Measurements from ENCODE around the gene MXD4.

The MXD4 gene

DNA sequence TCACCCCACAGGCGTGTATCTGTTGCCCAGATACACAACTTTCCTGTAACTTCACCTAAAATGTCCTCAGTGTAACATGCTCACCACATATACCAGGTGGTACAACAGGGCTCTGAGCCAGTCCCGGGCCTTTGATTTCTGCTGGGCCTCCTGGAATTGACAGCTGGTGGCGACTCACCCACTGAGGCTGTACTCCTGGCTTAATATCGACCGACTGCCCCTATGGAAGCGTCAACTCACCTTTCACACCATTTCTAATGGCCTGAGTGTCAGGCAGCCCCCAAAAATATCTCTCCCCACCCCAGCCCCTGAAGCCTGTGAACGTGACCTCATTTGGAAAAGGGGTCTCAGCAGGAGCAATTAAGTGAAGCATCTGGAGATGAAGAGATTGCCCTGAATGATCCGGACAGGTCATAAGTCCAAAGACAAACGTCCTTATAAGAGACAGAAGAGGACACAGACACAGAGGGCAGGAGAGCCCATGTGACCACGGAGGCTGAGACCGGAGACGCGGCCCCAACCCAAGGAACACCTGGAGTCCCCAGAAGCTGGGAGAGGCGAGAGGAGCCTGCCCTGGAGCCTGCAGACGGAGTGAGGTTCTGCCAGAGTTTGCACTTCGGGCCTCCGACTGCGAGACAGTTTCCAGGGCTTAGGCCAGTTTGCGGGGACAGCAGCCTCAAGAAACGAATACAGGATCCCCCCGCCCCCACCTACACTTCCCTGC lies 12.6 kb upstream of the MXD4 start:
- Histone ChIP-seq H3K4me3 (no peak overlapping the region), H3K27ac (no peak overlapping the region)
- TF ChIP-seq, protein P1, sequence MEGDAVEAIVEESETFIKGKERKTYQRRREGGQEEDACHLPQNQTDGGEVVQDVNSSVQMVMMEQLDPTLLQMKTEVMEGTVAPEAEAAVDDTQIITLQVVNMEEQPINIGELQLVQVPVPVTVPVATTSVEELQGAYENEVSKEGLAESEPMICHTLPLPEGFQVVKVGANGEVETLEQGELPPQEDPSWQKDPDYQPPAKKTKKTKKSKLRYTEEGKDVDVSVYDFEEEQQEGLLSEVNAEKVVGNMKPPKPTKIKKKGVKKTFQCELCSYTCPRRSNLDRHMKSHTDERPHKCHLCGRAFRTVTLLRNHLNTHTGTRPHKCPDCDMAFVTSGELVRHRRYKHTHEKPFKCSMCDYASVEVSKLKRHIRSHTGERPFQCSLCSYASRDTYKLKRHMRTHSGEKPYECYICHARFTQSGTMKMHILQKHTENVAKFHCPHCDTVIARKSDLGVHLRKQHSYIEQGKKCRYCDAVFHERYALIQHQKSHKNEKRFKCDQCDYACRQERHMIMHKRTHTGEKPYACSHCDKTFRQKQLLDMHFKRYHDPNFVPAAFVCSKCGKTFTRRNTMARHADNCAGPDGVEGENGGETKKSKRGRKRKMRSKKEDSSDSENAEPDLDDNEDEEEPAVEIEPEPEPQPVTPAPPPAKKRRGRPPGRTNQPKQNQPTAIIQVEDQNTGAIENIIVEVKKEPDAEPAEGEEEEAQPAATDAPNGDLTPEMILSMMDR (IDR thresholded peaks at IDR 0.05) = no peak
- no peak for DNase-seq (ENCODE audit: low spot score)

DNA sequence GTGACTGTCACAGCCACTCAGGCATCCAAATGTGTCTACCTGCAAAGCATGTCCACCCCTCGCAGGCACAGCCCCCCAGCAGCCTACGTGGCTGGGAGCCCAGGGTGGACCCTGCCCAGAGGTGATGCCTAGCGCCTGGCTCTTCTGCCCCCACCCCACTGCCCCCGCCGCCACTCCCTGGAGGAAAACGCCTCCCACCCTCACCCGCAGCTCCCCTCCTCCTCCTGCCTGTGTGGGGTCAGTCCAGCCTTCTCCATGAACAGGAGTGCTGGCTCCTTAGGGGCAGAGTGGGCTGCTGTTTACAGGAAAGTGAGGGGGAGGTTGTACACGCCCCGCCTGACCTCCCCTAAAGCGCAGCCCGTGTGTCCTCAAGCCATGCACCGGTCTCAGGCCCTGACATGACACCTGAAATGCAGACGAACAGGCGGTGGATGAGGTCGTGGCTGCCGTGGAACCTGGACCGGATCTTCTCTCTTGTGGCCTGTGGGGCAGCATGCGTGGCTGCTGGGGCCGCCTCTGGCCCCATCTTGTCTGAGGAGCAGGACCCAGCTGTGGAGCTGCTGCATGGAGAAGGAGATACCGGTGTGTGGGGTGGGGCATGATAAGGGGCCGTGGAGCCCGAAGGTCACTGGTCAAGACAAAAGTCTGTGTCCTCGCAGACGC lies 11.9 kb upstream of the MXD4 start:
- Histone ChIP-seq H3K27ac (no peak overlapping the region), H3K4me3 (no peak overlapping the region)
- TF ChIP-seq, protein P1 (IDR thresholded peaks at IDR 0.05) = no peak
- DNase-seq (ENCODE audit: low spot score) = no peak

DNA sequence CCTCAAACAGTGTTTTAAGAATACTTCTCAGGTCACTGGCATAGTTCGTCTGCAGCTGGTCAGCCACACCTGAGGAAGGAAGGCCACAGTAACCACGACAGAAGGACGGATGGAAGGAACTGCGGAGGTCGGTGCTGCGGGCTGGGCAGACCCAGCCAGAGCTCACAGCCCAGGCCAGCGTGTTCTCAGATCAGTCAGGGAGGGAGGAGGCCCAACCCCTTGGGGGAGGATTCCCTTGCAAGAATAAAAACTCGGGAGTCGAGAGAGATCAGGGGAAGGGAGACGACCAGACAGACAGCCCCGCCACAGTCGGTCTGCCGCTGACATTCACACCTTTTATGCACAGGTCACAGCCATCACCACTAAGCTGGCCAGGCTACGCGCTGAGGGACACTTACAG lies 11.3 kb upstream of the MXD4 start:
- H3K4me3 ChIP-seq = no peak overlapping the region
- TF ChIP-seq, protein P1 (IDR thresholded peaks at IDR 0.05) = no peak
- DNase-seq (ENCODE audit: low spot score) = no peak
- no peak overlapping the region for H3K27ac ChIP-seq

DNA sequence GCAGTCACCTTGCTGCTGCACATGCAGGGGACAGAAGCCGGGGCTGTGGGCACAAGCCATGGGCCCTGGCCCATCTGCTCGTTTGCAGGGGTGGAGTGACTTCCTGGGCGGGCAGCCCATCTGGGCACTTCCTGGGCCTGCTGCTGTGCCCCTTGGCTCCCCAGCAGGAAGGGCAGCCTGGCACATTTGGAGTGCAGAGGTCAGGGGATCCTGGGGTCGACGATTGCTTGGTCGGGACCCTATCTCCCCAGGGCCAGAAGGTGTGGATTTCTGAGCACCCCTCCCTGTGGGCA lies 10.9 kb upstream of the MXD4 start:
- TF ChIP-seq, protein P1 (IDR thresholded peaks at IDR 0.05) = no peak
- Histone ChIP-seq H3K4me3 (no peak overlapping the region), H3K27ac (no peak overlapping the region)
- DNase-seq (ENCODE audit: low spot score) = no peak

DNA sequence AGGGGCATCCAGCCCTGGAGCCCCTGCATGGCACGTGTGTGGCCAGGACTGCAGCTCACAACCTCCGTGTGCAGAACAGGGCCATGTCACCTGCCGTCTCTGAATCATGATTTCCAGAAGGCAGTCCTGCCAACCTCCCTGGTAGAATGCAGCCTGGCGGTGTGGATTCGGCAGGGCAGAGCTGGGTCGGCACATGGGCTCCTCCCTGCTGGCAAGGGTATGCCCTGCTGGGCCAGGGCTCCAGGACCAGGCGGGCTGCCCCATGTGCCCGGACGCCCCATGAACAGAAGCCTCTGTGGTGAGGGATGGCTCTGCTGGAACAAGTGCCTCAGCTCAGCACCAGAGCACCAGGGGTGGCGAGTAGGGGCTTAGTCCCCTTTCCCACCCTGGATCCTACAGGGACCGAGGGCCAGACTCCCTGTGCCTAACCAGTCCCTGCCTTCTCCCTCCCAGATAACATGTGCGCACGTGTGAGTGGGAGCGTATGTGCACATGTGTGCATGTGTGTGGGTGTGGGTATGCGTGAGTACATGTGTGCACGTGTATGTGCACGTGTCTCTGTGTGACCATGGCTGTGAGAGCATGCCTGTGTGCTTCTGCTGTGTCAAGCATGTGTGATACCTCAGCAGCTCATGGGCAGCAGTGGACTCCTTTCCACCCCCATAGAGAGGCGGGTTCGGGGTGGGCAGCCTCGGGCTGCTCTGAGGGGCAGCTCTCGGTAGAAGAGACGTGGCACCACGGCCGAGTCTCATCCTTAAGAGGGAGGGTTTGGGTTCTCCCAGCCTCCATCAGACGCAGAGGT lies 10.3 kb upstream of the MXD4 start:
- TF ChIP-seq, protein P1 (IDR thresholded peaks at IDR 0.05) = no peak
- Histone ChIP-seq H3K4me3 (no peak overlapping the region), H3K27ac (no peak overlapping the region)
- no peak for DNase-seq (ENCODE audit: low spot score)

DNA sequence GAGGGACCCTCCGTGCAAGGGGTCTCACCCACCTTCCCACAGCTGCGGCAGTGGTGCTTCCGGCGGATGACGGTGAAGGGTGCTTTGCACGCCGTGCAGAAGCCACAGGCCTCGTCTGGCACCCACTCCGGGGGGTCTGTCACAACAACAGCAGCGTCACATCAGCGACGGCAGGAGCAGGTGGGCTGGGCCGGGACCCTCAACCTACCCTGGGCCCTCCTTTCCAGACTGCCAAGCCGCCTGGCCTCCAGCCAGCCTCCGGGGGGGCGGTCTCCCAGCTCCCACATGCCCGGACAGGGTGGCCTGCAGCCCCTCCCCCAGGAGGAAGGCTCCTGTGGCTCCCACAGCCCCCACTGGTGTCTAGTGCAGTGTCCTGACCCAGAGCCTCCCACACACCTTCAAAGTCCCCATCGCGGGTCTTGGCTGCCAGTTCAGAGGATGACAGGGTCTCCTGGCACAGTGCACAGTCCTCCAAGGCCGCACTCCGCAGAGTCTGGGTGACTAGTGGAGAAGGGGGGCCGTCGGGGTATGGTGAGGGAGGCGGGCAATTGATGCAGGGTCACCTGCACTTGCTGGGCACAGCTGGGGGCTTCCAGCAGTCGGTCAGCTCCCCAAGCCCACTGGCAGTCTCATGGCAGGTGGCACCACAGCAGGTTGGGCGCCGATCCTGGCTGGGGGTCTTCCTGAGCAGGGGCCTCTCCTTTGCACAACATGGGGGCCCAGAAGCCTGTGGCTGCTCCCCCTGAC lies 9.5 kb upstream of the MXD4 start:
- Histone ChIP-seq H3K27ac (no peak overlapping the region), H3K4me3 (no peak overlapping the region)
- DNase-seq (ENCODE audit: low spot score) = no peak
- TF ChIP-seq, protein P1 (IDR thresholded peaks at IDR 0.05) = no peak

Measured in coronary artery (tissue), 2 donors.